Naive thymus-derived CD4-positive, alpha-beta T cell (primary cell): Measurements from ENCODE around the gene LPAR5. TPM values are rescaled to one million over a fixed set of nuclear protein-coding genes. Genes with fewer than 3 reads are reported as not detected.
A peak's percentile ranks its signal among the peaks of the same experiment; 100 is the strongest.

ENCODE experiments used
- ATAC-seq: fragments of 150-1000 bp; cut with Tn5 transposase; 2 replicates; pipeline ENCODE4 v1.10.0; 2021; ENCODE audit warnings: mild to moderate bottlenecking, moderate library complexity
- CTCF ChIA-PET: fragments of 350-600 bp; sonication (Branson Sonifier 250); formaldehyde crosslinking; loops from one replicate; lab custom pipeline; 2021; ENCODE audit warnings: antibody characterized with exemption; lab: Charles Lee
- POLR2A ChIA-PET: fragments of 350-600 bp; sonication (Branson Sonifier 250); formaldehyde crosslinking; loops from one replicate; lab custom pipeline; 2021; ENCODE audit warnings: antibody characterized with exemption, inconsistent platforms; lab: Charles Lee
- DNase-seq, 9 donors: peaks; one replicate each; pipeline versions ENCODE4 v3.0.0 to v3.0.0-alpha.2; 2020 to 2022; ENCODE audit warnings: mixed read lengths in 1 of 9
- H3K27ac ChIP-seq: one replicate; pipeline ENCODE4 v1.7.0; 2013; ENCODE audit warnings: mild to moderate bottlenecking, low read depth, low read length, moderate library complexity
- H3K27me3 ChIP-seq, 2 donors: one replicate each; pipeline ENCODE4 v1.7.0; 2013; ENCODE audit warnings: low read length in 2 of 2, mild to moderate bottlenecking in 2 of 2, moderate library complexity in 2 of 2; ENCODE audit not compliant: control insufficient read depth in 2 of 2, insufficient read depth in 2 of 2
- H3K36me3 ChIP-seq, 3 experiments: 1 replicate in 2 of 3; 2 replicates in 1 of 3; pipeline ENCODE4 v1.7.0; 2013; ENCODE audit warnings: low read length in 3 of 3, mild to moderate bottlenecking in 3 of 3, moderate library complexity in 1 of 3; ENCODE audit not compliant: insufficient read depth in 3 of 3, control insufficient read depth in 2 of 3
- H3K4me1 ChIP-seq, 2 donors: one replicate each; pipeline ENCODE4 v1.7.0; 2013; ENCODE audit warnings: low read length in 2 of 2, mild to moderate bottlenecking in 2 of 2, moderate library complexity in 1 of 2; ENCODE audit not compliant: control insufficient read depth in 2 of 2, insufficient read depth in 2 of 2
- H3K4me3 ChIP-seq: 2 replicates; pipeline ENCODE4 v1.7.0; 2013; ENCODE audit warnings: mild to moderate bottlenecking, low read length
- H3K9me3 ChIP-seq, 3 experiments: 1 replicate in 2 of 3; 2 replicates in 1 of 3; pipeline ENCODE4 v1.7.0; 2013; ENCODE audit warnings: low read length in 3 of 3; ENCODE audit not compliant: control insufficient read depth in 2 of 3
- H3K27ac Mint-ChIP-seq, 9 donors: one replicate each; pipeline ENCODE4 v1.8.0; 2020 to 2022; ENCODE audit warnings: mixed read lengths in 9 of 9, mild to moderate bottlenecking in 8 of 9, moderate library complexity in 5 of 9, inconsistent platforms in 2 of 9
- H3K27me3 Mint-ChIP-seq, 5 donors: one replicate each; pipeline ENCODE4 v1.8.0; 2021 to 2022; ENCODE audit warnings: mixed read lengths in 5 of 5, mild to moderate bottlenecking in 1 of 5
- H3K36me3 Mint-ChIP-seq, 5 donors: one replicate each; pipeline ENCODE4 v1.8.0; 2020 to 2022; ENCODE audit warnings: mixed read lengths in 5 of 5, mild to moderate bottlenecking in 3 of 5, inconsistent platforms in 1 of 5
- H3K4me1 Mint-ChIP-seq, 7 donors: one replicate each; pipeline ENCODE4 v1.8.0; 2020 to 2022; ENCODE audit warnings: mixed read lengths in 7 of 7, mild to moderate bottlenecking in 3 of 7, inconsistent platforms in 1 of 7
- H3K4me3 Mint-ChIP-seq, 10 donors: one replicate each; pipeline ENCODE4 v1.8.0; 2020 to 2022; ENCODE audit warnings: mild to moderate bottlenecking in 10 of 10, mixed read lengths in 10 of 10, moderate library complexity in 6 of 10, inconsistent platforms in 2 of 10
- H3K9me3 Mint-ChIP-seq, 11 donors: one replicate each; pipeline ENCODE4 v1.8.0; 2020 to 2022; ENCODE audit warnings: mixed read lengths in 11 of 11, mild to moderate bottlenecking in 4 of 11, inconsistent platforms in 1 of 11, moderate library complexity in 1 of 11
- intact Hi-C, 2 donors: fragments of 100-400 bp; cut with micrococcal nuclease; formaldehyde crosslinking; loops; one replicate each; pipeline ENCODE4 v1.15.1; 2023
- polyA plus RNA-seq, 2 donors: library from polyadenylated mRNA; unstranded; fragments of 300-500 nt; fragmentation: Illumina TruSeq; gene quantifications; one replicate each; pipeline ENCODE4 v1.2.3, GENCODE V29; 2021
- total RNA-seq, 6 experiments: library from RNA in 5 of 6; stranded (reverse) in 5 of 6; gene quantifications; 1 replicate in 5 of 6; 2 replicates in 1 of 6; pipeline ENCODE4 v1.2.3 and lab custom pipeline; 2021 to 2026

LPAR5 gene
- total and polyA plus RNA-seq, 7 experiments from 2014 or later: 3.3 to 8.3 (median 6.6) TPM

- Histone ChIP-seq H3K36me3 (peaks cover 0 to 5% (median 3%) of the 10 kb centered on the region in 3 experiments), H3K27ac (no peak overlapping the region), H3K4me3 (no peak overlapping the region), H3K27me3 (no peaks in the 10 kb centered on the region), H3K4me1 (peaks cover 0 to 5% of the 10 kb centered on the region in 2 donors), H3K9me3 (peaks cover 0 to 8% (median 0%) of the 10 kb centered on the region in 3 experiments)
- ChIA-PET CTCF (interaction anchor here (1.2 to 4.2 kb wide), 3 partner anchors 24 to 81 kb away, joined by 3 to 18 read pairs (median 4); no protein-coding TSS in a partner anchor), POLR2A (interaction anchor here (0.5 to 3.5 kb wide), 7 partner anchors 12 to 1274 kb away, joined by 3 to 17 read pairs (median 4); partner anchors contain the start of gene ZNF384)
- peaks cover 0 to 25% (median 4%) of the 10 kb centered on the region in 11 donors for H3K9me3 Mint-ChIP-seq
- DNase-seq (no peak), ATAC-seq (peak; percentile 70)
- intact Hi-C loops: no loop called here
- H3K4me3 Mint-ChIP-seq: no peak overlapping the region
- peak overlapping the region in 2 of 9 donors; percentile 25 to 46 for H3K27ac Mint-ChIP-seq
- H3K4me1 Mint-ChIP-seq: peaks cover 15 to 26% (median 18%) of the 10 kb centered on the region in 7 donors
- peaks cover 5 to 40% (median 23%) of the 10 kb centered on the region in 5 donors for H3K36me3 Mint-ChIP-seq
- peaks cover 0 to 15% (median 0%) of the 10 kb centered on the region in 5 donors for H3K27me3 Mint-ChIP-seq
These were observed 8.5 kb upstream of the LPAR5 start for GRCh38 chr12:6644257-6644596.

- Mint-ChIP-seq H3K9me3 (peaks cover 0 to 25% (median 4%) of the 10 kb centered on the region in 11 donors), H3K4me3 (no peak overlapping the region), H3K36me3 (peaks cover 5 to 40% (median 23%) of the 10 kb centered on the region in 5 donors), H3K4me1 (peaks cover 15 to 26% (median 18%) of the 10 kb centered on the region in 7 donors), H3K27me3 (peaks cover 0 to 15% (median 0%) of the 10 kb centered on the region in 5 donors), H3K27ac (peak overlapping the region in 1 of 9 donors; percentile 46)
- Histone ChIP-seq H3K27ac (no peak overlapping the region), H3K9me3 (peaks cover 0 to 8% (median 0%) of the 10 kb centered on the region in 3 experiments), H3K36me3 (peaks cover 0 to 5% (median 3%) of the 10 kb centered on the region in 3 experiments), H3K4me1 (peaks cover 0 to 5% of the 10 kb centered on the region in 2 donors), H3K27me3 (no peaks in the 10 kb centered on the region), H3K4me3 (no peak overlapping the region)
- ATAC-seq (peak; percentile 44), DNase-seq (no peak)
- CTCF ChIA-PET: interaction anchor here (1.0 to 4.2 kb wide), 5 partner anchors 24 to 109 kb away, joined by 3 to 18 read pairs (median 3); partner anchors contain the start of gene MLF2
- intact Hi-C loops: no loop called here
- POLR2A ChIA-PET: interaction anchor here (0.5 to 3.5 kb wide), 4 partner anchors 12 to 309 kb away, joined by 3 to 17 read pairs (median 6); partner anchors contain the start of gene ZNF384
These were observed 8.0 kb upstream of the LPAR5 start for GRCh38 chr12:6643569-6644256.

GRCh38 chr12:6641131-6641530 is 5.4 kb upstream of the LPAR5 start:
- Histone ChIP-seq H3K36me3 (no peaks in the 10 kb centered on the region), H3K27ac (no peak overlapping the region), H3K4me3 (no peak overlapping the region), H3K4me1 (no peaks in the 10 kb centered on the region), H3K9me3 (peaks cover 0 to 8% (median 0%) of the 10 kb centered on the region in 3 experiments), H3K27me3 (no peaks in the 10 kb centered on the region)
- ATAC-seq: no peak
- no peak overlapping the region for H3K4me3 Mint-ChIP-seq
- no peak overlapping the region for H3K27ac Mint-ChIP-seq
- no peak for DNase-seq
- CTCF ChIA-PET: interaction anchor here (0.6 to 1.1 kb wide), 2 partner anchors 8 to 137 kb away, joined by 3 to 5 read pairs; no protein-coding TSS in a partner anchor
- intact Hi-C loops: no loop called here
- POLR2A ChIA-PET: interaction anchor here (0.7 kb wide), 1 partner anchor 21 kb away, joined by 3 read pairs; no protein-coding TSS in a partner anchor
- H3K4me1 Mint-ChIP-seq: peaks cover 4 to 19% (median 13%) of the 10 kb centered on the region in 7 donors
- peaks cover 5 to 29% (median 18%) of the 10 kb centered on the region in 5 donors for H3K36me3 Mint-ChIP-seq
- peaks cover 0 to 25% (median 4%) of the 10 kb centered on the region in 11 donors for H3K9me3 Mint-ChIP-seq
- peaks cover 0 to 15% (median 0%) of the 10 kb centered on the region in 5 donors for H3K27me3 Mint-ChIP-seq

GRCh38 chr12:6640497-6640896 is 4.7 kb upstream of the LPAR5 start:
- H3K27ac Mint-ChIP-seq: peak overlapping the region in 1 of 9 donors; percentile 83
- H3K36me3 Mint-ChIP-seq: peaks cover 5 to 29% (median 18%) of the 10 kb centered on the region in 5 donors
- intact Hi-C loops: no loop called here
- Histone ChIP-seq H3K27me3 (no peaks in the 10 kb centered on the region), H3K27ac (no peak overlapping the region), H3K4me3 (no peak overlapping the region), H3K9me3 (peaks cover 0 to 8% (median 0%) of the 10 kb centered on the region in 3 experiments), H3K4me1 (peaks cover 0 to 1% of the 10 kb centered on the region in 2 donors), H3K36me3 (no peaks in the 10 kb centered on the region)
- H3K4me3 Mint-ChIP-seq: no peak overlapping the region
- ChIA-PET CTCF (interaction anchor here (1.1 kb wide), 1 partner anchor 9 kb away, joined by 3 read pairs; no protein-coding TSS in a partner anchor), POLR2A (interaction anchor here (0.7 to 0.8 kb wide), 2 partner anchors 10 to 20 kb away, joined by 3 to 4 read pairs; no protein-coding TSS in a partner anchor)
- peaks cover 8 to 23% (median 19%) of the 10 kb centered on the region in 7 donors for H3K4me1 Mint-ChIP-seq
- DNase-seq: no peak
- peaks cover 0 to 25% (median 4%) of the 10 kb centered on the region in 11 donors for H3K9me3 Mint-ChIP-seq
- ATAC-seq: no peak
- H3K27me3 Mint-ChIP-seq: peaks cover 0 to 15% (median 0%) of the 10 kb centered on the region in 5 donors

GRCh38 chr12:6639151-6639801 is 3.5 kb upstream of the LPAR5 start:
- intact Hi-C loops: no loop called here
- Histone ChIP-seq H3K27me3 (no peaks in the 10 kb centered on the region), H3K27ac (no peak overlapping the region), H3K9me3 (peaks cover 0 to 4% (median 0%) of the 10 kb centered on the region in 3 experiments), H3K36me3 (no peaks in the 10 kb centered on the region), H3K4me1 (peaks cover 0 to 8% of the 10 kb centered on the region in 2 donors), H3K4me3 (no peak overlapping the region)
- H3K27ac Mint-ChIP-seq: peak overlapping the region in 1 of 9 donors; percentile 65
- ATAC-seq (no peak), DNase-seq (no peak)
- H3K9me3 Mint-ChIP-seq: peaks cover 0 to 17% (median 3%) of the 10 kb centered on the region in 11 donors
- peaks cover 0 to 15% (median 0%) of the 10 kb centered on the region in 5 donors for H3K27me3 Mint-ChIP-seq
- ChIA-PET POLR2A (interaction anchor here (0.8 kb wide), 1 partner anchor 11 kb away, joined by 4 read pairs; no protein-coding TSS in a partner anchor), CTCF (no interaction called here)
- H3K36me3 Mint-ChIP-seq: peaks cover 3 to 19% (median 12%) of the 10 kb centered on the region in 5 donors
- H3K4me3 Mint-ChIP-seq: no peak overlapping the region
- peaks cover 8 to 29% (median 20%) of the 10 kb centered on the region in 7 donors for H3K4me1 Mint-ChIP-seq

- intact Hi-C loops: no loop called here
- POLR2A ChIA-PET: no interaction called here
- H3K27me3 ChIP-seq: no peaks in the 10 kb centered on the region
- no peak overlapping the region for H3K27ac ChIP-seq
- Mint-ChIP-seq H3K4me3 (no peak overlapping the region), H3K9me3 (peaks cover 0 to 8% (median 0%) of the 10 kb centered on the region in 11 donors), H3K4me1 (peaks cover 11 to 27% (median 20%) of the 10 kb centered on the region in 7 donors), H3K36me3 (peaks cover 0 to 9% (median 5%) of the 10 kb centered on the region in 5 donors), H3K27ac (peak overlapping the region in 2 of 9 donors; percentile 12 to 38), H3K27me3 (peaks cover 0 to 15% (median 0%) of the 10 kb centered on the region in 5 donors)
- no peak overlapping the region for H3K4me3 ChIP-seq
- ATAC-seq (peak; percentile 48), DNase-seq (no peak)
- no peaks in the 10 kb centered on the region for H3K36me3 ChIP-seq
- H3K4me1 ChIP-seq: peaks cover 0 to 8% of the 10 kb centered on the region in 2 donors
- CTCF ChIA-PET: no interaction called here
- no peaks in the 10 kb centered on the region for H3K9me3 ChIP-seq
These were observed 2.5 kb upstream of the LPAR5 start for GRCh38 chr12:6638305-6638704.
